MCF 10A (cell line): ENCODE results near the gene SUPT6H. TPM values are rescaled to one million over a fixed set of nuclear protein-coding genes. Genes with fewer than 3 reads are reported as not detected.

Source experiments
- BruUV-seq: library from RNA; stranded (reverse); fragments of 400-500 nt; replicated peaks from 2 replicates; lab custom pipeline; 2021; lab: Mats Ljungman, UMichigan
- CTCF ChIA-PET: fragments of 300-600 bp; sonication (Branson Sonifier 250); formaldehyde crosslinking; extraction: SDS; loops from one replicate; lab custom pipeline; 2021; ENCODE audit warnings: antibody characterized with exemption, inconsistent platforms; lab: Yijun Ruan, JAX
- POLR2A ChIA-PET: fragments of 300-600, 350-650 bp; sonication (Branson Sonifier 250); formaldehyde crosslinking; extraction: SDS; loops from one replicate; lab custom pipeline; 2020; ENCODE audit warnings: antibody characterized with exemption, inconsistent platforms; lab: Yijun Ruan, JAX
- DNase-seq: peaks from one replicate; pipeline ENCODE4 v3.0.0-alpha.2; 2018; ENCODE audit not compliant: unreplicated experiment
- H3K27ac Mint-ChIP-seq: one replicate; pipeline ENCODE4 v1.8.0; 2022; ENCODE audit warnings: mild to moderate bottlenecking, low read depth, mixed read lengths; ENCODE audit not compliant: unreplicated experiment
- H3K27me3 Mint-ChIP-seq: one replicate; pipeline ENCODE4 v1.8.0; 2022; ENCODE audit warnings: mixed read lengths; ENCODE audit not compliant: insufficient read depth, unreplicated experiment
- H3K36me3 Mint-ChIP-seq: one replicate; pipeline ENCODE4 v1.8.0; 2022; ENCODE audit warnings: mild to moderate bottlenecking, moderate library complexity, mixed read lengths; ENCODE audit not compliant: insufficient read depth, unreplicated experiment
- H3K4me1 Mint-ChIP-seq: one replicate; pipeline ENCODE4 v1.8.0; 2022; ENCODE audit warnings: mixed read lengths; ENCODE audit not compliant: insufficient read depth, unreplicated experiment
- H3K4me3 Mint-ChIP-seq: one replicate; pipeline ENCODE4 v1.8.0; 2022; ENCODE audit warnings: mild to moderate bottlenecking, moderate library complexity, mixed read lengths; ENCODE audit not compliant: unreplicated experiment
- H3K9me3 Mint-ChIP-seq: one replicate; pipeline ENCODE4 v1.8.0; 2022; ENCODE audit warnings: mixed read lengths; ENCODE audit not compliant: unreplicated experiment
- CTCF ChIP-seq: fragments of 200-600 bp; IDR thresholded peaks from one replicate; pipeline ENCODE4 v1.8.0; 2022; ENCODE audit warnings: antibody characterized with exemption, mild to moderate bottlenecking; ENCODE audit not compliant: unreplicated experiment
- intact Hi-C: fragments of 100-400 bp; cut with micrococcal nuclease; formaldehyde crosslinking; loops from 2 replicates; pipeline ENCODE4 v1.14.1; 2022
- total RNA-seq: library from RNA; stranded (reverse); gene quantifications from 2 replicates; pipeline ENCODE4 v1.2.3, GENCODE V29; 2022

SUPT6H gene
- total RNA-seq, 1 experiment from 2014 or later = 81.7 TPM

DNA sequence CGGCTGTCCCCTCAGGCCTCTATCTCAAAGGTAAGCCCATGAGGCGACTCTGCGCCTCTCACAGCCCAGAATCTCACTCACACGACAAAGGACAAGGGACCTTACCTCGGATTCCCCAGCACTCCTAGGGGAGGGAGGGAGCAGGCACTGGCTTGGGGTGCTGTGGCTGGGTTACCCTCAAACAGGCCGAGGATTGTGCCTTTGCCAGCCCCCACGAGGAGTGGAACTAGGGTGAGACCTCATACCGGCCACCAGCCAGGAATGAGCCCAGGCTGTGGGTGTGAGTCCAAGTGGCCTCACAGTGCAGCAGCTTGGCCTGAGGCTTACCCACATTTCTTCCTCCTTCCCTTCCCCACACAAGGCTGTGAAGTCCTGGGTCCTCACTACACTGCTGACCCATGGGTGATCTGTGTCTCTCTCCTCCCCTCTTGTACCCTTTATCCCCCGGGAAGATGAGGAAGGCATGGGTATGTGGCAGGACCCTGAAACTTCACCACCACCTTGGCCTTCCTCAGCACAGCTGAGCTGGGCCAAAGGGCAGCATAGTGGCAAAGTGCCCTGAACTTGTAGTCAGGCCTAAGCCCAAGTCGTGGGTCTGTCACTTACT lies 43.8 kb downstream of the SUPT6H start:
- no peak for TF ChIP-seq CTCF
- H3K4me3 Mint-ChIP-seq = no peak overlapping the region
- no peaks in the 10 kb centered on the region for H3K27me3 Mint-ChIP-seq
- no TSS peak for BruUV-seq
- POLR2A ChIA-PET = interaction anchor here (0.6 to 2.2 kb wide), 2 partner anchors 14 to 881 kb away, joined by 3 to 7 read pairs; partner anchors contain the start of gene RPL23A
- no peaks in the 10 kb centered on the region for H3K9me3 Mint-ChIP-seq
- CTCF ChIA-PET = interaction anchor here (0.6 kb wide), 1 partner anchor 457 kb away, joined by 3 read pairs; no protein-coding TSS in a partner anchor
- intact Hi-C loops = no loop called here
- H3K27ac Mint-ChIP-seq = no peak overlapping the region
- peaks cover 6% of the 10 kb centered on the region for H3K4me1 Mint-ChIP-seq
- no peak for DNase-seq
- H3K36me3 Mint-ChIP-seq = peaks cover 25% of the 10 kb centered on the region

DNA sequence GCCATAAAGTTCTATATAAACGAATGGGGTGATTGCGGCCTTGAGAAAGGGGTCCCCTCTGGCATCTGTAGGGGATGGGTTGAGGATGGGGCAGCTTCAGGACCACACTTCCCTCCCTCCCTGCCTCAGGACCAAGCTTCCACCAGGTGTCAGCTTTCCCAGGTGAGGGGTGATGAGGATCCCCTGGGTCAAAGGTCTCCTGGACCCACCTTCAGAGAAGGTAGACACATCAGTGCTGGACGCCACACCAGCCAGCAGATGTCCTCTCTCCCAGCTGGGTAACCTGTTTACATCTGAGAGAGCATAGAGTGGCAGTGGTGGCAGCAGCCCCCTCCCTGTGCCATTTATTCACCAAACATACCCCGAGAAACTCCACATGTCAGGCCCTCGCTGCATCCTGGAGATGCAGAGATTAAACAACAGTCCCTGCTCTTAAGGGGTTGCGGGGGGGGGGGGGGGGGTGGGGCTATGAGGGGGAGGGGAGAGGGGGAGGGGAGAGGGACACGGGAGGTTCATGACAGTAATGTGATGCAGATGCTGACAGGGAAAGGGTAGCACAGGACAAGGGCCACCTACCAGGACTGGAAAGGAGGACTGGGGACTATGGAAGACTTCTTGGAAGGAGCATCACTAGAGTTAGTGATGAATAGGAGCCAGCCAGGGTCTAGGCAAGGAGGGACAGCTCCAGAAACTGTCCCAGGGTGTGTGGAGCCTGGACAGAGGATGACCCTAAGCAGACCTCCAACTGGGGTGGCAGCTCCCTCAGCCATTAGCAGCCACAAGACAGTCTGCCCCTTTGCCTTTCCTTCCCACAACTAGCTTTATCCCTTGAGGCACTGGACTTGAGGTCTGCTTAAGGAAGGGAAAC lies 44.7 kb downstream of the SUPT6H start:
- H3K9me3 Mint-ChIP-seq = no peaks in the 10 kb centered on the region
- H3K4me1 Mint-ChIP-seq = peaks cover 6% of the 10 kb centered on the region
- intact Hi-C loops = no loop called here
- POLR2A ChIA-PET = interaction anchor here (0.6 to 2.2 kb wide), 4 partner anchors 13 to 105 kb away, joined by 3 to 7 read pairs (median 4); partner anchors contain the start of gene RPL23A
- no TSS peak for BruUV-seq
- no peak for TF ChIP-seq CTCF
- no peak for DNase-seq
- peaks cover 20% of the 10 kb centered on the region for H3K36me3 Mint-ChIP-seq
- no peak overlapping the region for H3K27ac Mint-ChIP-seq
- no peaks in the 10 kb centered on the region for H3K27me3 Mint-ChIP-seq
- CTCF ChIA-PET = interaction anchor here (1.0 to 1.2 kb wide), 2 partner anchors 10 to 410 kb away, joined by 3 to 4 read pairs; no protein-coding TSS in a partner anchor
- H3K4me3 Mint-ChIP-seq = no peak overlapping the region

GRCh38 chr17:28707339-28707720 lies 45.3 kb downstream of the SUPT6H start:
- intact Hi-C loops = no loop called here
- H3K27me3 Mint-ChIP-seq = no peaks in the 10 kb centered on the region
- no peak for TF ChIP-seq CTCF
- BruUV-seq = no TSS peak
- no peak overlapping the region for H3K4me3 Mint-ChIP-seq
- DNase-seq = no peak
- ChIA-PET CTCF (interaction anchor here (1.0 to 1.2 kb wide), 2 partner anchors 9 to 410 kb away, joined by 3 to 4 read pairs; no protein-coding TSS in a partner anchor), POLR2A (interaction anchor here (0.6 to 2.3 kb wide), 4 partner anchors 12 to 106 kb away, joined by 3 to 5 read pairs (median 4); partner anchors contain the start of gene RPL23A)
- H3K9me3 Mint-ChIP-seq = no peaks in the 10 kb centered on the region
- peaks cover 21% of the 10 kb centered on the region for H3K36me3 Mint-ChIP-seq
- H3K4me1 Mint-ChIP-seq = peaks cover 7% of the 10 kb centered on the region
- no peak overlapping the region for H3K27ac Mint-ChIP-seq
